ENCODE data around the gene SARM1. TPM values are rescaled to one million over a fixed set of nuclear protein-coding genes. Genes with fewer than 3 reads are reported as not detected.

Gene SARM1
- total and polyA plus RNA-seq, 9 of the 15 experiments (the other 6 are each of a cell fraction or from before 2014, with no cell fraction given) = 0.04 to 0.55 (median 0.11) TPM; not detected in 2

- TF ChIP-seq BACH1 (tag; IDR thresholded peaks at IDR 0.05) = no peak
- TF ChIP-seq PREB (CRISPR knock-in tag; IDR thresholded peaks at IDR 0.05) = no peak
- 0 out of 2 replicates have a peak, but pooled peaks have one; percentile 7 for TF ChIP-seq SPI1 (IDR thresholded peaks at IDR 0.05; ENCODE audit: borderline replicate concordance, low read depth, low read length)
- no peak for TF ChIP-seq PHB2 (IDR thresholded peaks at IDR 0.05; ENCODE audit: low read depth)
- no peak for TF ChIP-seq DNMT1 (IDR thresholded peaks at IDR 0.05)
- TF ChIP-seq ETS2 (tag; IDR thresholded peaks at IDR 0.05; ENCODE audit: borderline replicate concordance, poor library complexity, severe bottlenecking) = no peak
- no peak for TF ChIP-seq ZNF449 (CRISPR knock-in tag; IDR thresholded peaks at IDR 0.05)
- no peak for TF ChIP-seq ETS1 (conservative IDR thresholded peaks at IDR 0.05; ENCODE audit: control insufficient read depth, low read depth, low read length)
- no peak for TF ChIP-seq HOMEZ (CRISPR knock-in tag; IDR thresholded peaks at IDR 0.05)
- no peak for TF ChIP-seq SMARCB1 (IDR thresholded peaks at IDR 0.05; ENCODE audit: insufficient read length, low read depth)
- TF ChIP-seq ZNF511 (CRISPR knock-in tag; IDR thresholded peaks at IDR 0.05) = no peak
- TF ChIP-seq GMEB1 (CRISPR knock-in tag; IDR thresholded peaks at IDR 0.05) = no peak
- no peak for TF ChIP-seq ZBTB12 (CRISPR knock-in tag; IDR thresholded peaks at IDR 0.05)
- TF ChIP-seq SNAPC5 (CRISPR knock-in tag; IDR thresholded peaks at IDR 0.05) = no peak
Observed at GRCh38 chr17:28426081-28426519, 54.6 kb downstream of the SARM1 start (continued).

Data from K562 (cell line).